Loucy (cell line): ENCODE measurements around the gene BEX1.

Experiments used
- H2AFZ ChIP-seq: fragments of 200-600 bp; sonication (generic); 2 replicates; pipeline ENCODE4 v1.6.0; 2016; ENCODE audit warnings: antibody characterized with exemption, mild to moderate bottlenecking, low read length, moderate library complexity
- H3F3A ChIP-seq: fragments of 200-600 bp; 2 replicates; pipeline ENCODE4 v1.6.0; 2016; ENCODE audit warnings: antibody characterized with exemption, low read depth, mild to moderate bottlenecking
- H3K27me3 ChIP-seq: fragments of 200-600 bp; sonication (generic); 2 replicates; pipeline ENCODE4 v1.6.1; 2014; ENCODE audit warnings: low read length, mild to moderate bottlenecking; ENCODE audit not compliant: insufficient read depth, poor library complexity, severe bottlenecking
- H3K36me3 ChIP-seq: fragments of 200-600 bp; sonication (generic); 2 replicates; pipeline ENCODE4 v1.6.1; 2016; ENCODE audit warnings: low read length; ENCODE audit not compliant: insufficient read depth
- H3K4me1 ChIP-seq: fragments of 200-600 bp; sonication (generic); 2 replicates; pipeline ENCODE4 v1.5.1; 2014; ENCODE audit warnings: low read length, mild to moderate bottlenecking; ENCODE audit not compliant: insufficient read depth, poor library complexity, severe bottlenecking
- H3K4me2 ChIP-seq: fragments of 200-600 bp; sonication (generic); 2 replicates; pipeline ENCODE4 v1.6.0; 2014; ENCODE audit warnings: antibody characterized with exemption, low read length, low read depth, mild to moderate bottlenecking; ENCODE audit not compliant: poor library complexity, severe bottlenecking
- H3K4me3 ChIP-seq: fragments of 200-600 bp; sonication (generic); 2 replicates; pipeline ENCODE4 v1.5.1; 2014; ENCODE audit warnings: low read length, mild to moderate bottlenecking, mixed read lengths; ENCODE audit not compliant: poor library complexity, severe bottlenecking
- H3K79me2 ChIP-seq: fragments of 200-600 bp; sonication (generic); 2 replicates; pipeline ENCODE4 v1.6.1; 2014; ENCODE audit warnings: low read length; ENCODE audit not compliant: insufficient read depth
- H3K9ac ChIP-seq: fragments of 200-600 bp; sonication (generic); 2 replicates; pipeline ENCODE4 v1.6.0; 2014; ENCODE audit warnings: mild to moderate bottlenecking, low read depth, low read length, moderate library complexity; ENCODE audit not compliant: poor library complexity, severe bottlenecking
- H3K9me2 ChIP-seq: fragments of 200-600 bp; sonication (generic); replicated peaks from 2 replicates; pipeline ENCODE4 v1.6.1; 2016; ENCODE audit warnings: low read depth, low read length, mixed read lengths
- H3K9me3 ChIP-seq: fragments of 200-600 bp; sonication (generic); 2 replicates; pipeline ENCODE4 v1.6.1; 2014; ENCODE audit warnings: mild to moderate bottlenecking, antibody characterized with exemption, low read length, low read depth; ENCODE audit not compliant: insufficient read depth
- H4K20me1 ChIP-seq: fragments of 200-600 bp; sonication (generic); 2 replicates; pipeline ENCODE4 v1.6.0; 2014; ENCODE audit warnings: antibody characterized with exemption, low read length, mild to moderate bottlenecking; ENCODE audit not compliant: insufficient read depth, poor library complexity, severe bottlenecking
- CTCF ChIP-seq: fragments of 200-600 bp; sonication (generic); conservative IDR thresholded peaks from 2 replicates; pipeline ENCODE4 v1.5.1; 2014; ENCODE audit warnings: mild to moderate bottlenecking, antibody characterized with exemption, low read length
- EZH2phosphoT487 ChIP-seq: fragments of 200-600 bp; IDR thresholded peaks from 2 replicates; pipeline ENCODE4 v1.6.1; 2018; ENCODE audit warnings: antibody characterized with exemption, mild to moderate bottlenecking, moderate library complexity, borderline replicate concordance

BEX1 gene

GRCh38 chrX:103073467-103073866 is 9.5 kb upstream of the BEX1 start:
- no peak overlapping the region for H3K4me3 ChIP-seq
- H2AFZ ChIP-seq, result no peak overlapping the region
- no peaks in the 10 kb centered on the region for H3K9me2 ChIP-seq
- H3K79me2 ChIP-seq, result no peaks in the 10 kb centered on the region
- H4K20me1 ChIP-seq, result no peaks in the 10 kb centered on the region
- H3F3A ChIP-seq, result no peaks in the 10 kb centered on the region
- no peak overlapping the region for H3K9ac ChIP-seq
- H3K36me3 ChIP-seq, result no peaks in the 10 kb centered on the region
- H3K9me3 ChIP-seq, result no peaks in the 10 kb centered on the region
- no peaks in the 10 kb centered on the region for H3K27me3 ChIP-seq
- H3K4me1 ChIP-seq, result no peaks in the 10 kb centered on the region
- no peak overlapping the region for H3K4me2 ChIP-seq
- no peak for TF ChIP-seq EZH2phosphoT487
- TF ChIP-seq CTCF, result no peak

- no peak overlapping the region for H3K4me2 ChIP-seq
- no peaks in the 10 kb centered on the region for H3K9me2 ChIP-seq
- no peaks in the 10 kb centered on the region for H3K9me3 ChIP-seq
- H2AFZ ChIP-seq, result no peak overlapping the region
- no peak overlapping the region for H3K4me3 ChIP-seq
- H3K79me2 ChIP-seq, result no peaks in the 10 kb centered on the region
- no peaks in the 10 kb centered on the region for H3K27me3 ChIP-seq
- H3K36me3 ChIP-seq, result no peaks in the 10 kb centered on the region
- H3K4me1 ChIP-seq, result no peaks in the 10 kb centered on the region
- H3F3A ChIP-seq, result no peaks in the 10 kb centered on the region
- H3K9ac ChIP-seq, result no peak overlapping the region
- no peaks in the 10 kb centered on the region for H4K20me1 ChIP-seq
- TF ChIP-seq CTCF (no peak), EZH2phosphoT487 (no peak)
These were observed 2.6 kb upstream of the BEX1 start for GRCh38 chrX:103066606-103067005.

- H3F3A ChIP-seq, result no peaks in the 10 kb centered on the region
- H3K4me3 ChIP-seq, result no peak overlapping the region
- no peak overlapping the region for H2AFZ ChIP-seq
- H3K9ac ChIP-seq, result no peak overlapping the region
- no peaks in the 10 kb centered on the region for H3K79me2 ChIP-seq
- H3K9me3 ChIP-seq, result no peaks in the 10 kb centered on the region
- no peaks in the 10 kb centered on the region for H4K20me1 ChIP-seq
- no peaks in the 10 kb centered on the region for H3K9me2 ChIP-seq
- H3K4me1 ChIP-seq, result no peaks in the 10 kb centered on the region
- H3K36me3 ChIP-seq, result no peaks in the 10 kb centered on the region
- H3K4me2 ChIP-seq, result no peak overlapping the region
- H3K27me3 ChIP-seq, result no peaks in the 10 kb centered on the region
- TF ChIP-seq CTCF (0 out of 2 replicates have a peak, but pooled peaks have one; percentile 16), EZH2phosphoT487 (no peak)
These were observed 653 bp downstream of the BEX1 start for GRCh38 chrX:103063191-103063845.
